HG02852 (cell line): ENCODE measurements around the gene NFE2L3.
"Not testable (repeated sequence)": the region's sequence is repeated elsewhere in the genome, so short reads cannot be mapped to it uniquely, and the experiment has no call there.

Experiments used
- ATAC-seq: cut with Tn5 transposase; IDR thresholded peaks from one replicate; pipeline ENCODE4 v1.9.1; 2021; ENCODE audit warnings: mild to moderate bottlenecking, moderate library complexity; ENCODE audit not compliant: unreplicated experiment

The NFE2L3 gene

DNA sequence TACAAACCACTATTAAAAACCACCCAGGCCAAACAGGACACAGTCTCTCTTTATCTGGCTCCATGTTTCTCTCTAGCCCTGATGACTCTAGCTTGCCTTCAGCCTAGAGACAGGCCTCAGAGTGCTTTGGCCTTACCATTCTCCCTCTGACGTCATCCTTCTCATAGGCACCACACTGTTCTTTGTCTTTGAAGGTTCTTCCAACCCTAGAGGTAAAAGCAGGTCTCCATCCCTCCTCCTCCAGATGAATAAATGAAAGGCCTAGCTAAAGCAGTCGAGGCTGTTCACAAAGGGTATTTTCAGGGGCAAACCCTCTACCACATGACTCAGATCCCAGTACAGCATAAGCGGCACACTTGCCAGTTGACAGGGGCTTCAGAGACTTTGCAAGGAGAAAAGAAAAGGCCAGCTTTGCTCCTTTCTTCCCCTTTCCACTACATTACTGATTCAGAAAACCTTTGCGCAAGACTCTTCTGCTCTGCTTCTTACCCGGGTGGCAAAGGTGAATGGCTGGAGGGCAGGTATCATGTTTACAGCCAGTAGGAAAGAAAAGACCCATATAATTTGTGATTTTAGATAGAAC, 14.8 kb downstream of the NFE2L3 start:
- peak; percentile 44 for ATAC-seq

DNA sequence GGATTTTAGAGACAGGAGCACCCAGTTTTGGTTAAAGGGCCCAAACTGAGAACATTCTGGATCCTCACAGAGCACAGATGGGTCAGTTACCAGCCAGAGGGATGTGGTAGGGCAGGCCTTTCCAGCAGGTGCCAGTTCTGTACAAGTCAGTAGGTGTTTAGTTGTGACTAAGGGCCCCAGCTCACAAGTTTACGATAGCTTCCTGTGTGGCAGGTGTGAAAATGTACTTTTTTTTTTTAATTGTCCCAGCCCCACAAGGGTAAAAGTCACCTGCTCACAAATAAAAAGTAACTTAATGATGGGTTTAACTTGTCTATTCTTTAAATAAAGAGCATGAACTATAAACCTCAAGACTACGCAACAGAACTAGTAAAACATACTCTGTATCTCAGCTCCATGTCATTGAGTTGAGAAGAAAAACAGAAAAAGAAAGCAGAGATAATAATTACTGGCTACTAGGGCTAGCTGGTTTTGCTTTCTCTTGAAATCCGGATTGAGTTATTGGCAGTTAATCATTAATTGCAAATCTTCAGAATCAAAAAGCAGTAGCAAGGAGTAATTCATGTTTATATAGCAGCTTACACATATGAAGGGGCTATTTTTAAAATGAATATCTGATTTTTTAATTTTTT, 15.4 kb downstream of the NFE2L3 start:
- peak; percentile 68 for ATAC-seq

DNA sequence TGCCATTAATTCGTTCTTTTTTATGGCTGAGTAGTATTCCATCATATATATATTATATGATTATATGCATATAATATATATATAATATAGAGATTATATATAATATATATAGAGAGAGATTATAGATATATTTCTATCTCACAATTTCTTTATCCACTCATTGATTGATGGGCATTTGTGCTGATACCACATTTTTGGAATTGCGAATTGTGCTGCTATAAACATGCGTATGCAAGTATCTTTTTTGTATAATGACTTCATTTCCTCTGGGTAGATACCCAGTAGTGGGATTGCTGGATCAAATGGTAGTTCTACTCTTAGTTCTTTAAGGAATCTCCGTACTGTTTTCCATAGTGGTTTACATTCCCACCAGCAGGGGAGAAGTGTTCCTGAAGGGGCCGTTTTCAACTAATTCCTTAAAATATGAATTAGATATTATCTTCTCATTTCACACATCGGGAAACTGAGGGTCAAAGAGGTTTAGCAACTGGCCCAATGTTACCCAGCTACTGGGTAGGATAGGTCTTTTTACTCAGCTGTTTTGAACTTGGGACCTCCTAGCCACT, 16.5 kb downstream of the NFE2L3 start:
- ATAC-seq: no peak

DNA sequence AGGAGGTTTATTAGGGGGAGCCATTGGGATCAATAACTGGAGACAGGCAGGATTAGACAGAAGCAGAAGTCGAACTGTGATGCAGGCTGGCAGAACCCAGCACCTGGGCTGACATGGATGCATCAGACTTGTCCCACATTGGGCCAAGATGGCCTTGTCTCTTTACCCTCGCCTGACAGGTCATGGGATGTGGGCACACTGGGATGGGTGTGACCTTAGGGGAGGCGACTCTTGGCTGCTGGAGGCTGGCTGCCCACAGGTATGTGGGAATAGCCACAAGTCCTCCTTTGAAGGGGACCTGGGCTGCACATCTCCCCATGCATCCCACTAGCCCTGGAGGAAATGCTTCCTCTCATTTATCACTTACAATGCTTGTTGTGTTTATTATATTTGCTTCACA, 17.3 kb downstream of the NFE2L3 start:
- no peak for ATAC-seq

DNA sequence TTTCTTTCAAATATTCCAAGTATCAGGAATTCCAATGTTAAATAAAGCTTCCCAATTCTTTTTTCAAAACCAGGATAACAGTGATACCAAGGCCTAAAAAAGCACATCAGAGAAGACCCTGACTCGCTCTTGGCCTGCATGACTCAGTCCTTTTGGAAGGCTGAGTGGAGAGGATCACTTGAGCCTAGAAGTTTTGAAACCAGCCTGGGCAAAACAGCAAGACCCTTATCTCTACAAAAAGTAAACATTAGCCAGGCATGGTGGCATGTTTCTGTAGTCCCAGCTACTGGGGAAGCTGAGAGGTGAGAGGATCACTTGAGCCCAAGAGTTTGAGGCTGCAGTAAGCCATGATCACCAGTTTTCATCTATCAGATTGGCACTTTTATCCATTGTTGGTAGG, 18.7 kb downstream of the NFE2L3 start:
- no peak for ATAC-seq

DNA sequence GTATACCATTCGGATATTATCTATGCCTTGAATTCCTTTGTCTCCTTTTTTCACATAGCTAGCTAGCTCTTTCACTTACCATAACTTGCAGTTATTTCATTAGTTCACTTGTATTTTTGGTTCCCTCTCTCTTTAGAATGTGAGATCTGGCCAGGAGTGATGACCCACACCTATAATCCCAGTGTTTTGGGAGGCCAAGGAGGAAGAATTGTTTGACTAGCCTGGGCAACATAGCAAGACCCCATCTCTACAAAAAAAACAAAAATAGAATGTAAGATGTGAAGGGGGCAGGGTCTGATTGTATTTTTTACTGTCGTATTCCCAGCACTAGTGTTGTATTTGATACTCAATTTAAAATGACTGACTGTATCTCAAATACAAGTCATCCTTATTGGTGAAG, 19.6 kb downstream of the NFE2L3 start:
- no peak for ATAC-seq

DNA sequence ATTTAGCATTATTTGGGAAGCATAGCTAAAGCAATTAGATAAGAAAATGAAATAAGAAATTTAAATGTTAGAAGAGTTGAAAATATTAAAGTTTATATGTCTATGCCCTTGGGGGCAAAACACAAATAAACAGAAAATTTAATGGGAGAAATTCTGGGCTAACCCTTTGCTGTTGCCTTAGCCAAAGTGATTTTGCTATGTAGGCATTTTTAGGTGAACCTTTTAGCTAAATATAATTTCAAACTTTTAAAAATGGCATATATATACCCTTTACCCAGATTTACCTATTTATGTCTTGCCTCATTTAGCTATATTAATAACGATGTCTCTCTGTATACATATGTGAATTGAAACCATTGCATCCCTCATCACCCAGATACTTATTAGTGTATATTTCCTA, 20.1 kb downstream of the NFE2L3 start:
- ATAC-seq: no peak

DNA sequence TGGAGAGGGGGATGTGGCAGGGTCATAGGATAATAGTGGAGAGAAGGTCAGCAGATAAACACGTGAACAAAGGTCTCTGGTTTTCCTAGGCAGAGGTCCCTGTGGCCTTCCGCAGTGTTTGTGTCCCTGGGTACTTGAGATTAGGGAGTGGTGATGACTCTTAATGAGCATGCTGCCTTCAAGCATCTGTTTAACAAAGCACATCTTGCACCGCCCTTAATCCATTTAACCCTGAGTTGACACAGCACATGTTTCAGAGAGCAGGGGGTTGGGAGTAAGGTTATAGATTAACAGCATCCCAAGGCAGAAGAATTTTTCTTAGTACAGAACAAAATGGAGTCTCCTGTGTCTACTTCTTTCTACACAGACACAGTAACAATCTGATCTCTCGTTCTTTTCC, 23.9 kb downstream of the NFE2L3 start:
- ATAC-seq: not testable (repeated sequence)

DNA sequence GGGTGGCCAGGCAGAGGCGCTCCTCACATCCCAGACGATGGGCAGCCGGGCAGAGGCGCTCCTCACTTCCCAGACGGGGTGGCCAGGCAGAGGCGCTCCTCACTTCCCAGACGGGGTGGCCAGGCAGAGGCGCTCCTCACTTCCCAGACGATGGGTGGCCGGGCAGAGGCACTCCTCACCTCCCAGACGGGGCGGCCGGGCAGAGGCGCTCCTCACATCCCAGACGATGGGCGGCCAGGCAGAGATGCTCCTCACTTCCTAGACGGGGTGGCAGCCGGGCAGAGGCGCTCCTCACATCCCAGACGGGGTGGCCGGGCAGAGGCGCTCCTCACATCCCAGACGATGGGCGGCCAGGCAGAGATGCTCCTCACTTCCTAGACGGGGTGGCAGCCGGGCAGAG, 24.7 kb downstream of the NFE2L3 start:
- not testable (repeated sequence) for ATAC-seq

DNA sequence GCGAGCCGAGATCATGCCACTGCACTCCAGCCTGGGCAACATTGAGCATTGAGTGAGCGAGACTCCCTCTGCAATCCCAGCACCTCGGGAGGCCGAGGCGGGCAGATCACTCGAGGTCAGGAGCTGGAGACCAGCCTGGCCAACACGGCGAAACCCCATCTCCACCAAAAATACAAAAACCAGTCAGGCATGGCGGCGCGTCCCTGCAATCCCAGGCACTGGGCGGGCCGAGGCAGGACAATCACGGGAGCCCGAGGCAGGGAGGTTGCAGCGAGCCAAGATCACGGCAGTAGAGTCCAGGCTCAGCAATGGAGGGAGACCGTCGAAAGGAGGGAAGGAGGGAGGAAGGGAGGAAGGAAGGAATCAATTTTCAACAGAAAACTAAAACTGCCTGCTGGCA, 25.3 kb downstream of the NFE2L3 start:
- not testable (repeated sequence) for ATAC-seq

DNA sequence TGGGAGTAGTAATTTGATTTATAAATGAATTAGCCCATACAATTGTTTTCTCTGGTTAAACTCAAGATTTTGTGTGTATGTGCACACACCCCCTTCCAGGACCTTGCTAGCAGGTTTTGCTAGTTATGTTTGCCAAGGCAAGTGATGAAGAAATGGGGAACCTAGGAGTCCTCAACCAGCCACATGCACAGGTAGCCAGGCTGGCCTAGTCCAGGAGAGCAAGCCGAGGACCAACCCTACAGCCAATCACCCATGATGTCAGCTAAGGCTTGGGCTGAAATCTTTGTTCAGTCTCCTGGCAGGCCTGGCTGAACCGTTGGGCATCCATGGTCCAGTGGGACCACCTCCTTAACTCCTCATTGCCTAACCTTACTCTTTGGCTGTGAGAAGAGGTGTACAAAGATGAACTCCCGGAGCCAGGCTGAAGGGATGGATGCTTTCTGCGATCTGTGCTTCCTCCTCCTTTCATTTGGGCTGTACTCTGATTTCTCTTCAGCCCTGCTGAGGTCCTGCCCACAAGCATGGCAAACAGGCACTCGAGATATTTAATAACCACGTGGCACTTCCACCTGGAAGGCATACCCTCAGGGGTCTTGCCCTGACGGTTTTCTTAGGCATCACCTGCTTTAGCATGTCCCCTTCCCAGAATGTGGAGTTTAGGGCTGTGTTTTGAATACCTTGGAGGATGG, 26.4 kb downstream of the NFE2L3 start:
- no peak for ATAC-seq

DNA sequence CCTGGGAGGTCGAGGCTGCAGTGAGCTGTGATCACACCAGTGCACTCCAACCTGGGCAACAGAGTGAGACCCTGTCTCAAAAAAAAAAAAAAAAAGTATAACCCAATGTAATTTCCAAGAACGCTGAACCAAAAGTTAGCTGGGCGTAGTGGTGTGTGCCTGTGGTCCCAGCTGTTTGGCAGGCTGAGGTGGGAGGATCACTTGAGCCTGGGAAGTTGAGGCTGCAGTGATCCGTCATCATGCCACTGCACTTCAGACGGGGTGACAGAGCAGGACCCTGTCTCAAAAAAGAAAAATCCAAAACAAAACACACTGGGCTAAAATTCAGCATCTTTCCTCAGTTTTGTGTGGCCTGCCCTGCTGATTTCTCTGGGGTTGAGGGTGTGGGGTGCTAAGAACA, 27.4 kb downstream of the NFE2L3 start:
- no peak for ATAC-seq

DNA sequence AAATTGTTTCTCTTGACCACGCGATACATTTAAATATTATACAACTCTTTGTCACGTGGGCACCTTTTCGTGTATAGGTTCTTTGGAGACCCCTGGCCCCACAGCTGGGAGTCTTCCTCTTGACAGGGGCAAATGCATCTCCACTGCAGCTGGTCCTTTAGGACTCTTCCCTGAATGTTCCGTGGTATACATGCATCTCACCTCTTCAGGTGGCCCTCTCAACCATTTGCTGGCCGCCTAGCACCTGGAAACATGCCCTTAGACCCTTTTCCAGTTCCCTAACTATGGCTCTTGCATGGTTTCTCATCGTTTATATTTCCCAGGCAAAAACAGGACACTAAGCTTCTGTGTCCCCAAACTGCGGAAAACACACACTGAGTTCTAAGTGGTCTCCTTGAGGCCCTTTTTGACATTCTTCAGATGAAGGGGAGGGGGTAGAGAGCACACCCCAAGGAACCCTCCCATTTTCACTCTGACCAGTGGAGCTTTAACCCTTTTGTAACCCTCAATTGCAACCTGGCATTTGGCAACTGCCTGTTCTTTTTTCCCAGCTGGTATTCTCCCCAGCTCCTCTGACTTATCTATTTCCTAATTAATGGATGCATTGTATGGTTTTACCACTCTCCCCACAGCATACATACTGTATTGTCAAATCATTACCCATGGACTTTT, 28.0 kb downstream of the NFE2L3 start:
- ATAC-seq: no peak

DNA sequence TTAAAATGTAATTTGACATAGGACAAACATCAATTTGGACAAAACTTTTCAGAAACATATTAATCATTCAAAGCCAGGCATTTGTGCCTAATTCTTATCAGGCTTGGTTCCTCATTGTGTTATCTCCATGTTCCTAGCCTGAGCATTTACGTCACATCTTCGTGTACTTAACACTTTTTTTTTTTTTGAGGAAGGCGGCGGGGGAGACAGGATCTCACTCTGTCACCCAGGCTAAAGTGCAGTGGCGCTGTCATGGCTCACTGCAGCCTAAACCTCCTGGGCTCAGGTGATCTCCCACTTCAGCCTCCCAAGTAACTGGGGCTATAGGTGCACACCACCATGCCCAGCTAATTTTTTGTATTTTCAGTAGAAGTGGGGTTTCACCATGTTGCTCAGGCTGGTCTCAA, 28.8 kb downstream of the NFE2L3 start:
- no peak for ATAC-seq

DNA sequence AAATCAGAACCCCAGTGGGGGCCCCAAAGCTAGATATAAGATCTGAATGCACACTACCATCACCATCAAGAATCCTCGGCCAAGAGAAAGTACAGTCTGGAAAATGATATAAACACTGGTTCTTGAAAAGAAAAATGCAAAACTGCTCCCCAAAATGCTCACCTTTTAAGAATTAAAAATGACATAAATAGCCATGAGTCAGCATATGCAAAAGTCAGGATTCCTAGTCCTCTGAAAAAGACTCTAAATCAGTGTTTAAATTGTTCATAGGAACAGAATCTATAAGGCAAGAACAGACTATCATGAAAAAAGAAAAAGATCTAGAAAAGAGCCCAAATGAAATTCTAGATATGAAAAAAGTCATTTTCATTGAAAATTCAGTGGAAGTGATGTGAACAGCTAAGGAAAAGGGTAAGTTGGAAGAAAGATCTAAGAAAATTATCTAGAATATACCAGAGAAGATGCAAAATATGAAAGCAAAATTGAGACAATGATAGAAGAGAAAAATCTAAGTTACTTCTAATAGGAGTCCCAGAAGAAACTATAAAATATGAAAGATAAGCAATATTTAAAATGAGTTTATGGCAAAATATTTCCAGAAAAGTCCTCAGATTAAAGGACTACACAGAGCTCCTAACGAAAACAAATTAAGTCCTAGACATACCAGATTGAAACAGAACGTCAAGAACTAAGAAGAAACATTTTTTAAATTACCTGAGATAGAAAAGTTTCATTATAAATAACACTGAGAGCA, 29.7 kb downstream of the NFE2L3 start:
- ATAC-seq: no peak

DNA sequence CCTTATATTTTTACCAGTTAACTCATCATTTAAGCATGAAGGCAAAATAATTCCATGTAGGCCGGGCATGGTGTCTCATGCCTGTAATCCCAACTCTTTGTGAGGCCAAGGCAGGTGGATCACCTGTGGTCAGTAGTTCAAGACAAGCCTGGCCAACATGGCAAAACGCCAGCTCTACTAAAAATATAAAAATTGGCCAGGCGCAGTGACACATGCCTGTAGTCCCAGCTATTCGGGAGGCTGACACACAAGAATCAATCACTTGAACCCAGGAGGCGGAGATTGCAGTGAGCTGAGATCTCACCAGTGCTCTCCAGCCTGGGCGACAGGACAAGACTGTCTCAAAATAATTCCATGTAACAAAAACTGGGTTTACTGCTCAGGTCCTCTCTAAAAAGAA, 30.3 kb downstream of the NFE2L3 start:
- ATAC-seq: no peak

DNA sequence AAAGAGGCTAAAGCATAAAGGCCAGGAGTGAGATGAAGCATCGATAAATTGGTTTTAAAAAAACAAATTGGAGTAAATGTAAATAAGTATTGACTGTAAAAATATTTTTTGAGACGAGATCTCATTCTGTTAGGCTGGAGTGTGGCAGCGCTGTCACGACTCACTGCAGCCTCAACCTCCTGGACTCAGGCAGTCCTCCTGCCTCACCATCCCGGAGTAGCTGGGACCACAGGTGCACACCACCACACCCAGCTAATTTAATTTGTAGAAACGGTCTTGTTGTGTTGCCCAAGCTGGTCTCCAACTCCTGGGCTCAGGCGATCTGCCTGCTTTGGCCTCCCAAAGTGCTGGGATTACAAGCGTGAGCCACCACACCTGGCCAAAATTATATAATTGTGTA, 30.7 kb downstream of the NFE2L3 start:
- no peak for ATAC-seq

DNA sequence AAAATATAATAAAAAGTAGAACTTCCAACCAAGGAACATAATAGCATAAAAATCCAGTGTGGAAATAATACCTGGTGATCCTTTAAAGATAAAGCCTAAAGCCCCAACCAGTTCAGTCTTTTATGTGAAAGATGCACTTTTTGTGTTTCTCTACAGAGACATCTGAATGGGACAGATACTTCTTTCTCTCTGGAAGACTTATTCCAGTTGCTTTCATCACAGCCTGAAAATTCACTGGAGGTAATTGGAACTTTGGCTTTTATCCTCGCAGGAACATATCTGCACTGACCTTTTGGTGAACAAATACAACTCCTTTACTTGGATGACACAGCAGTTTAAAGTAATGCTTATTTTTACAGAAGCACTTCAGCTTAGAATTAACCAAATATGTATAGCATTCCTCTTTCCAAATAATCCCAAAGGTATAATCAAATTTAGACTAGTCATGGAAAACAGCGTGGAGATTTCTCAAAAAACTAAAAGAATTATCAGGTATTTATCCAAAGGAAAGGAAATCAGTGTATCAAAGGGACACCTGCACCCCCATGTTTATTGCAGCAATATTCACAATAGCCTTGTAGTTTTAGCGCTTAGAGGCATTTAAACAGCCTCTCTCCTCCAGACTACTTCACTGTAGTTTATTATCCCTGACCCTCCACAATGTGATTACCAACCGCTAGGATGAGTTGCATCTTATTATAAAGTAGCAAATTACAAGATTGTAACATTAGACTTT, 31.7 kb downstream of the NFE2L3 start:
- ATAC-seq: no peak

DNA sequence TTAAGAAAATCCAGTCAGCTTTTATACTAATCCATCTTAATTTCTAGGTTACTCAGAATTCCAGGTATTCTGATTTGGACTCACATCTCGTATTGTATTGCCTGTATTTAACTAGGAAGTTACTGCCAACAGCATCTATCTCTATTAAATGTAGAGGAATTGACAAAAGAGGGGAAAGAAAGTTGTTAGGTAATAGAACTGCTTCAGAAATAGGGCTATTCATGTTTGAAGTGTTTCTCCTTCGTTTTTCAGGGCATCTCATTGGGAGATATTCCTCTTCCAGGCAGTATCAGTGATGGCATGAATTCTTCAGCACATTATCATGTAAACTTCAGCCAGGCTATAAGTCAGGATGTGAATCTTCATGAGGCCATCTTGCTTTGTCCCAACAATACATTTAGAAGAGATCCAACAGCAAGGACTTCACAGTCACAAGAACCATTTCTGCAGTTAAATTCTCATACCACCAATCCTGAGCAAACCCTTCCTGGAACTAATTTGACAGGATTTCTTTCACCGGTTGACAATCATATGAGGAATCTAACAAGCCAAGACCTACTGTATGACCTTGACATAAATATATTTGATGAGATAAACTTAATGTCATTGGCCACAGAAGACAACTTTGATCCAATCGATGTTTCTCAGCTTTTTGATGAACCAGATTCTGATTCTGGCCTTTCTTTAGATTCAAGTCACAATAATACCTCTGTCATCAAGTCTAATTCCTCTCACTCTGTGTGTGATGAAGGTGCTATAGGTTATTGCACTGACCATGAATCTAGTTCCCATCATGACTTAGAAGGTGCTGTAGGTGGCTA, 32.5 kb downstream of the NFE2L3 start:
- ATAC-seq: not testable (repeated sequence)
